HEK293T (cell line): ENCODE results near the gene PACC1.

Source experiments
- CTCF ChIA-PET: fragments of 350-600 bp; formaldehyde crosslinking; extraction: SDS; loops from one replicate; lab custom pipeline; 2021; ENCODE audit warnings: antibody characterized with exemption, inconsistent platforms; lab: Yijun Ruan, JAX
- POLR2A ChIA-PET: fragments of 350-600 bp; formaldehyde crosslinking; extraction: SDS; loops from one replicate; lab custom pipeline; 2020; ENCODE audit warnings: antibody characterized with exemption, inconsistent platforms; lab: Yijun Ruan, JAX
- DNase-seq: peaks from one replicate; pipeline ENCODE4 v3.0.0; 2012; ENCODE audit warnings: mixed read lengths; ENCODE audit errors: extremely low spot score
- ARNT ChIP-seq: fragments of 450-650 bp; IDR thresholded peaks from 2 replicates; pipeline ENCODE4 v1.6.1; 2017; ENCODE audit warnings: mild to moderate bottlenecking
- BHLHE40 ChIP-seq: fragments of 450-650 bp; IDR thresholded peaks from 2 replicates; pipeline ENCODE4 v1.6.1; 2016; ENCODE audit warnings: mild to moderate bottlenecking, moderate library complexity, borderline replicate concordance
- CTBP1 ChIP-seq: fragments of 450-650 bp; IDR thresholded peaks from 2 replicates; pipeline ENCODE4 v1.6.1; 2016; ENCODE audit warnings: borderline replicate concordance
- ELF4 ChIP-seq: fragments of 450-650 bp; IDR thresholded peaks from 2 replicates; pipeline ENCODE4 v1.6.1; 2017; ENCODE audit warnings: antibody characterized with exemption
- FOXA1 ChIP-seq: fragments of 450-650 bp; IDR thresholded peaks from 2 replicates; pipeline ENCODE4 v1.6.1; 2016; ENCODE audit warnings: mild to moderate bottlenecking
- FOXK2 ChIP-seq: fragments of 450-650 bp; IDR thresholded peaks from 2 replicates; pipeline ENCODE4 v1.6.1; 2016; ENCODE audit warnings: mild to moderate bottlenecking
- FOXM1 ChIP-seq: fragments of 450-650 bp; IDR thresholded peaks from 2 replicates; pipeline ENCODE4 v1.6.1; 2017; ENCODE audit warnings: mild to moderate bottlenecking, borderline replicate concordance
- HDGF ChIP-seq: fragments of 450-650 bp; IDR thresholded peaks from 2 replicates; pipeline ENCODE4 v1.6.1; 2017; ENCODE audit warnings: antibody characterized with exemption, borderline replicate concordance
- L3MBTL2 ChIP-seq: fragments of 450-650 bp; conservative IDR thresholded peaks from 2 replicates; pipeline ENCODE4 v1.6.1; 2016; ENCODE audit warnings: mild to moderate bottlenecking
- LEF1 ChIP-seq: fragments of 450-650 bp; IDR thresholded peaks from 2 replicates; pipeline ENCODE4 v1.6.1; 2017; ENCODE audit warnings: mild to moderate bottlenecking, borderline replicate concordance
- NFRKB ChIP-seq: fragments of 450-650 bp; IDR thresholded peaks from 2 replicates; pipeline ENCODE4 v1.6.1; 2016; ENCODE audit warnings: mild to moderate bottlenecking, moderate library complexity
- PKNOX1 ChIP-seq: fragments of 450-650 bp; IDR thresholded peaks from 2 replicates; pipeline ENCODE4 v1.6.1; 2016
- SP1 ChIP-seq: fragments of 450-650 bp; IDR thresholded peaks from 2 replicates; pipeline ENCODE4 v1.6.1; 2017
- SUZ12 ChIP-seq: fragments of 450-650 bp; IDR thresholded peaks from 2 replicates; pipeline ENCODE4 v1.6.1; 2016; ENCODE audit warnings: mild to moderate bottlenecking
- TARDBP ChIP-seq: fragments of 450-650 bp; IDR thresholded peaks from 2 replicates; pipeline ENCODE4 v1.6.1; 2016
- ZNF384 ChIP-seq: fragments of 450-650 bp; IDR thresholded peaks from 2 replicates; pipeline ENCODE4 v1.6.1; 2016

PACC1 gene

DNA sequence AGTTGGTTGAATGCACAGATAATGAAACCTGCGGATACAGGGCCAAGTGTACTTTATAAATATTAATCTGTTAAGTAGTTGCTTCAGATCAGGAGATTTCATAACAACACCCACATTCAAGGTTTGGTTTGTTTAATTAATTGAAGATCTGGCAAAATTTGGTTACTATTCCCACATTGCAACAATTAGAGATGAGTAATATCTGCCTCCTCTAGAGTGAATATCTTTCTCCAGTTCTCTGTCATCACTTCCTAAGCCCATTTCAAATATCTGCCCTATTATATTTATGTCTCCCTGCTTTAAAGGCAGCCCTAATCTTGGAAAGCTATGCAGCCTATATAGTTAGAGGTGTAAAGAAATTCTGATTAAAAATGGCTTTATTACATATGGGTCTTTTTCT is 68.1 kb downstream of the PACC1 start:
- TF ChIP-seq NFRKB (no peak), FOXK2 (no peak), PKNOX1 (no peak), FOXM1 (no peak), L3MBTL2 (no peak)
- POLR2A ChIA-PET: no interaction called here
- CTCF ChIA-PET: no interaction called here
- DNase-seq: no peak

DNA sequence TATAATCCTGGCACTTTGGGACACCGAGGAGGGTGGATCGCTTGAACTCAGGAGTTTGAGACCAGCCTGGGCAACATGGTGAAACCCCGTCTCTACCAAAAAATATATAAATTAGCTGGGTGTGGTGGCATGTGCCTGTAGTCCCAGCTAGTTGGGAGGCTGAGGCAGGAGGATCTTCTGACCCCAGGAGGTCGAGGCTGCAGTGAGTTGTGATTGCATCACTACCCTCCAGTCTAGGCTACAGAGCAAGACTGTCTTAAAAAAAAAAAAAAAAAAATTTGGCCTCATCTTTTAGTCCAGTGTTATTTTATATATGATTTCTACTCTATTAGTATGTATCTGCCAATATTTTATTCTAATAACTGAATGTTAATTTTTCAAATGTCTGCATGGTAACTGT is 69.8 kb downstream of the PACC1 start:
- no peak for TF ChIP-seq HDGF
- no peak for TF ChIP-seq SP1
- TF ChIP-seq CTBP1: no peak
- TF ChIP-seq FOXM1: no peak
- TF ChIP-seq BHLHE40: no peak
- TF ChIP-seq TARDBP: no peak
- ChIA-PET POLR2A (no interaction called here), CTCF (no interaction called here)
- no peak for DNase-seq

- TF ChIP-seq FOXA1: no peak
- no peak for TF ChIP-seq CTBP1
- TF ChIP-seq FOXK2: no peak
- TF ChIP-seq FOXM1: no peak
- no peak for TF ChIP-seq ARNT
- no peak for TF ChIP-seq BHLHE40
- TF ChIP-seq HDGF: no peak
- no peak for TF ChIP-seq SUZ12
- no peak for TF ChIP-seq ZNF384
- no peak for TF ChIP-seq PKNOX1
- TF ChIP-seq TARDBP: no peak
- TF ChIP-seq L3MBTL2: no peak
- TF ChIP-seq SP1: no peak
- ChIA-PET POLR2A (no interaction called here), CTCF (no interaction called here)
- no peak for DNase-seq
Measured at GRCh38 chr1:212341090-212341489, 73.6 kb downstream of the PACC1 start.

- CTCF ChIA-PET: no interaction called here
- TF ChIP-seq CTBP1: no peak
- TF ChIP-seq NFRKB: no peak
- TF ChIP-seq HDGF: no peak
- no peak for TF ChIP-seq L3MBTL2
- no peak for TF ChIP-seq LEF1
- TF ChIP-seq PKNOX1: no peak
- POLR2A ChIA-PET: interaction anchor here (0.9 kb wide), 1 partner anchor 294 kb away, joined by 3 read pairs; the partner anchor contains the start of genes DTL and INTS7
Measured at GRCh38 chr1:212329105-212329504, 85.6 kb downstream of the PACC1 start.

GRCh38 chr1:212328248-212328647 is 86.4 kb downstream of the PACC1 start:
- TF ChIP-seq ZNF384 (no peak), NFRKB (no peak), PKNOX1 (no peak), CTBP1 (no peak), TARDBP (no peak), FOXM1 (no peak), FOXA1 (no peak), L3MBTL2 (no peak), SP1 (no peak), BHLHE40 (no peak), HDGF (no peak), ARNT (no peak), LEF1 (no peak), ELF4 (no peak), FOXK2 (no peak), SUZ12 (no peak)
- POLR2A ChIA-PET: no interaction called here
- CTCF ChIA-PET: no interaction called here
- DNase-seq: no peak

More at GRCh38 chr1:212329105-212329504, 85.6 kb downstream of the PACC1 start:
- DNase-seq: no peak

DNA sequence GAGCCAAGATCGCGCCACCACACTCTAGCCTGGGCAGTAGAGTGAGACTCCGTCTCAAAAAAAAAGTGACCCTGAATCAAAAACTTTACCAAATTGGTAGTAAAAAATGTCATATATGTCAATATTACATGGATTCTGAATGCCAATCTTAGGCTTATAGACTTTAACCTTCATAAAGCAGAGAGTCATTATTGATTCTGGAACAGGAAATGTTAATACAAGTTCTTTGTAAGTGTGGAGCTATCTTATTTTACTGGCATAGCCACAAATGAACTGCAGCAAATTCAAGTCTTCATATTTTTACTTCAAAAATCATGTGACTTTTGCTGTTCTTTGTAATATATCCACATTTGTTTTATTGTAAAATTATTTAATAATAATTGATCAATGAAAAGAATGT is 88.1 kb downstream of the PACC1 start:
- TF ChIP-seq SP1 (no peak), FOXK2 (no peak), ZNF384 (no peak), PKNOX1 (no peak), BHLHE40 (no peak), CTBP1 (no peak), ARNT (no peak), TARDBP (no peak), NFRKB (no peak), LEF1 (no peak), FOXM1 (no peak), HDGF (no peak), ELF4 (no peak), SUZ12 (no peak), FOXA1 (no peak)
- ChIA-PET POLR2A (no interaction called here), CTCF (no interaction called here)
- DNase-seq: no peak
